Bone marrow (tissue), 2 donors: ENCODE data around the gene ZNF76.
"Not testable (repeated sequence)": the region's sequence is repeated elsewhere in the genome, so short reads cannot be mapped to it uniquely, and the experiment has no call there.

ENCODE experiments used
- DNase-seq, 2 donors: peaks; one replicate each; lab custom pipeline; 2025; lab: John Stamatoyannopoulos, UW

Gene ZNF76

GRCh38 chr6:35300848-35301247, 41.3 kb downstream of the ZNF76 start:
- DNase-seq: peak in 1 of 2 donors; percentile 35

GRCh38 chr6:35302604-35303241, 43.2 kb downstream of the ZNF76 start:
- peak; percentile 58 to 86 for DNase-seq

GRCh38 chr6:35304299-35304698, 44.8 kb downstream of the ZNF76 start:
- DNase-seq: no peak

GRCh38 chr6:35305117-35305516, 45.6 kb downstream of the ZNF76 start:
- DNase-seq: no peak

GRCh38 chr6:35307138-35307537, 47.6 kb downstream of the ZNF76 start:
- not testable (repeated sequence) for DNase-seq

- DNase-seq: not testable (repeated sequence)
Observed at GRCh38 chr6:35308543-35308942, 49.0 kb downstream of the ZNF76 start.

GRCh38 chr6:35309611-35310264, 50.2 kb downstream of the ZNF76 start:
- DNase-seq: no peak

GRCh38 chr6:35310265-35310831, 50.8 kb downstream of the ZNF76 start:
- no peak for DNase-seq

- DNase-seq: peak in 1 of 2 donors; percentile 53
Observed at GRCh38 chr6:35311390-35312075, 52.0 kb downstream of the ZNF76 start.

- no peak for DNase-seq
Observed at GRCh38 chr6:35312076-35312800, 52.7 kb downstream of the ZNF76 start.

- DNase-seq: peak in 1 of 2 donors; percentile 53
Observed at GRCh38 chr6:35312807-35313206, 53.3 kb downstream of the ZNF76 start.

- no peak for DNase-seq
Observed at GRCh38 chr6:35317483-35318195, 58.1 kb downstream of the ZNF76 start.

GRCh38 chr6:35318196-35319171, 58.9 kb downstream of the ZNF76 start:
- DNase-seq: no peak

GRCh38 chr6:35319346-35320030, 60.0 kb downstream of the ZNF76 start:
- DNase-seq: no peak

- no peak for DNase-seq
Observed at GRCh38 chr6:35320031-35320410, 60.5 kb downstream of the ZNF76 start.

- DNase-seq: no peak
Observed at GRCh38 chr6:35321091-35321490, 61.6 kb downstream of the ZNF76 start.

GRCh38 chr6:35327349-35328027, 68.0 kb downstream of the ZNF76 start:
- DNase-seq: peak in 1 of 2 donors; percentile 61

GRCh38 chr6:35328108-35328723, 68.7 kb downstream of the ZNF76 start:
- DNase-seq: no peak

- not testable (repeated sequence) for DNase-seq
Observed at GRCh38 chr6:35328965-35329364, 69.4 kb downstream of the ZNF76 start.
